Stomach (tissue), 4 donors: ENCODE data around the gene CSAD.

ENCODE experiments used
- EP300 ChIP-seq: sonication (generic); formaldehyde crosslinking; IDR thresholded peaks from one replicate; pipeline ENCODE4 v1.6.1; 2017; ENCODE audit warnings: antibody characterized with exemption
- POLR2A ChIP-seq, 4 donors: fragments of 450-650 bp; IDR thresholded peaks; one replicate each; pipeline ENCODE4 v1.6.1; 2016; ENCODE audit warnings: antibody characterized with exemption in 4 of 4, control low read depth in 2 of 4, mild to moderate bottlenecking in 1 of 4, moderate library complexity in 1 of 4
- POLR2AphosphoS5 ChIP-seq, 3 donors: sonication (generic); formaldehyde crosslinking; IDR thresholded peaks; one replicate each; pipeline ENCODE4 v1.6.1; 2016; ENCODE audit warnings: antibody characterized with exemption in 3 of 3
- TF ChIP-seq, protein P1 (sequence below), 7 experiments: fragments of 450-650 bp in 4 of 7; fragments of 200-600 bp in 3 of 7; sonication (generic) in 3 of 7; IDR thresholded peaks; one replicate each; pipeline ENCODE4 v1.5.1; 2016 to 2019; ENCODE audit warnings: antibody characterized with exemption in 7 of 7, control low read depth in 2 of 7, mild to moderate bottlenecking in 1 of 7

DNA sequence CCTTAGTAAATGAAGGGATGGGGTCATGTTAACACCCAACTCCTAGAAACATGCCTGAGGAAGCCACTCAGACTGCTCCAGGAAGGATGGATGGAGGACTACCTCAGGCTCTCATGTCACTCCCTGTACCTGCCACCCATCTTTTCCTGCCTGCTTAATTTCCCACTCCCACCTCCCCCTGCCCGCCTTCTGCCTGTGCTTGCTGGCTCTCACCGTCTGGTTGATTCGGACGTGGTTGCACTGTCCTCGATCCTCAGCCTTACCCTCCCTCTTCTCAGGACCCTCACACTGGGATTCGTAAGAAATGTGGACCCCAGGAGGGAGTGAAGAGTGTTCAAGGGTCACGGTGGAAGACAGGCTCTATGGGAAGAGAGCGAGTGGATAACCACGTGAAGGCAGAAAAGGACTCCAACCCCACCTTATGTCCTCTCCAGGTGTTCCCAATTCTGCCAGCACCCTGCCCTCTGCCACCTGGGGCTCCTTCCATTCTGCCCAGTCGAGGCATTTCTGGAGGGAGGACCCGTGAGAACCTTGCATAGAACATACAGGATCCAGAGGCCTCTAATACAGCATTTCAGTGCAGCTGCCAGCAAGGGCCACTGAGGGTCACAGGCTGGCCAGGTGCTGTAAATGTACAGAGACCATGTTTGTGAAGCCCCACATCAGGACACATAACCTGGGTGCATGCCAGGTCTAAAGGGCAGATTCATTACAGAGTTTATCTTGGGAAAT is 13.4 kb upstream of the CSAD start:
- TF ChIP-seq POLR2A (IDR thresholded peaks at IDR 0.05) (no peak), POLR2AphosphoS5 (IDR thresholded peaks at IDR 0.05) (no peak), EP300 (no peak)
- TF ChIP-seq, protein P1, sequence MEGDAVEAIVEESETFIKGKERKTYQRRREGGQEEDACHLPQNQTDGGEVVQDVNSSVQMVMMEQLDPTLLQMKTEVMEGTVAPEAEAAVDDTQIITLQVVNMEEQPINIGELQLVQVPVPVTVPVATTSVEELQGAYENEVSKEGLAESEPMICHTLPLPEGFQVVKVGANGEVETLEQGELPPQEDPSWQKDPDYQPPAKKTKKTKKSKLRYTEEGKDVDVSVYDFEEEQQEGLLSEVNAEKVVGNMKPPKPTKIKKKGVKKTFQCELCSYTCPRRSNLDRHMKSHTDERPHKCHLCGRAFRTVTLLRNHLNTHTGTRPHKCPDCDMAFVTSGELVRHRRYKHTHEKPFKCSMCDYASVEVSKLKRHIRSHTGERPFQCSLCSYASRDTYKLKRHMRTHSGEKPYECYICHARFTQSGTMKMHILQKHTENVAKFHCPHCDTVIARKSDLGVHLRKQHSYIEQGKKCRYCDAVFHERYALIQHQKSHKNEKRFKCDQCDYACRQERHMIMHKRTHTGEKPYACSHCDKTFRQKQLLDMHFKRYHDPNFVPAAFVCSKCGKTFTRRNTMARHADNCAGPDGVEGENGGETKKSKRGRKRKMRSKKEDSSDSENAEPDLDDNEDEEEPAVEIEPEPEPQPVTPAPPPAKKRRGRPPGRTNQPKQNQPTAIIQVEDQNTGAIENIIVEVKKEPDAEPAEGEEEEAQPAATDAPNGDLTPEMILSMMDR (IDR thresholded peaks at IDR 0.05), result no peak
